H1 (cell line): ENCODE results near the gene PASK. TPM values are rescaled to one million over a fixed set of nuclear protein-coding genes. Genes with fewer than 3 reads are reported as not detected.

ENCODE experiments used
- CTCF ChIA-PET: fragments of 300-600 bp; sonication (Branson Sonifier 250); formaldehyde crosslinking; loops from one replicate; lab custom pipeline; 2021; ENCODE audit not compliant: partially characterized antibody; lab: Charles Lee
- POLR2A ChIA-PET: fragments of 300-600 bp; sonication (Branson Sonifier 250); formaldehyde crosslinking; loops from one replicate; lab custom pipeline; 2021; ENCODE audit warnings: inconsistent platforms; ENCODE audit not compliant: partially characterized antibody; lab: Charles Lee
- DNase-seq, 2 experiments: peaks; one replicate each; pipeline versions ENCODE4 v3.0.0 to v3.0.0-alpha.2; 2010 to 2022; ENCODE audit warnings: low spot score in 2 of 2, low read depth in 1 of 2, mixed read lengths in 1 of 2
- FAIRE-seq: peaks from 2 replicates; lab custom pipeline; 2011; peaks lifted over from hg19 to GRCh38; lab: Jason Lieb, UNC
- H2AFZ ChIP-seq: 2 replicates; pipeline ENCODE4 v1.8.1; 2012; ENCODE audit warnings: low read length, inconsistent platforms
- H2AK5ac ChIP-seq: 2 replicates; pipeline ENCODE4 v1.6.1; 2013; ENCODE audit warnings: low read depth, low read length
- H2BK120ac ChIP-seq: replicated peaks from 2 replicates; pipeline ENCODE3; 2013; ENCODE audit warnings: low read depth, low read length, inconsistent platforms
- H2BK12ac ChIP-seq: 2 replicates; pipeline ENCODE4 v1.6.1; 2013; ENCODE audit warnings: low read depth, low read length
- H2BK15ac ChIP-seq: 2 replicates; pipeline ENCODE4 v1.6.1; 2013; ENCODE audit warnings: low read length
- H2BK20ac ChIP-seq: 2 replicates; pipeline ENCODE4 v1.6.1; 2013; ENCODE audit warnings: low read length
- H2BK5ac ChIP-seq: 2 replicates; pipeline ENCODE4 v1.6.1; 2013; ENCODE audit warnings: low read depth, low read length
- H3K14ac ChIP-seq: 2 replicates; pipeline ENCODE4 v1.6.1; 2013; ENCODE audit warnings: inconsistent platforms; ENCODE audit not compliant: insufficient read length
- H3K18ac ChIP-seq: 2 replicates; pipeline ENCODE4 v1.6.1; 2013; ENCODE audit warnings: low read length; ENCODE audit errors: extremely low read depth
- H3K23ac ChIP-seq: 2 replicates; pipeline ENCODE4 v1.6.1; 2013; ENCODE audit warnings: inconsistent platforms; ENCODE audit not compliant: insufficient read length
- H3K23me2 ChIP-seq: 2 replicates; pipeline ENCODE4 v1.6.1; 2013; ENCODE audit warnings: low read depth, low read length
- H3K27ac ChIP-seq: 2 replicates; pipeline ENCODE4 v1.6.1; 2011; ENCODE audit warnings: low read depth, low read length, inconsistent platforms
- H3K27me3 ChIP-seq, 4 experiments: replicated peaks in 1 of 4; 1 replicate in 1 of 4; 2 replicates in 3 of 4; pipeline versions ENCODE4 v1.6.1 to v1.8.1; 2011 to 2013; ENCODE audit warnings: low read length in 3 of 4, mild to moderate bottlenecking in 3 of 4, inconsistent platforms in 2 of 4, mixed read lengths in 2 of 4, moderate library complexity in 1 of 4; ENCODE audit not compliant: control insufficient read depth in 3 of 4, insufficient read depth in 3 of 4; ENCODE audit errors: extremely low read depth in 1 of 4
- H3K36me3 ChIP-seq, 4 experiments: 2 replicates each; pipeline versions ENCODE4 v1.6.1 to v1.8.1; 2011 to 2013; ENCODE audit warnings: mild to moderate bottlenecking in 4 of 4, low read length in 3 of 4, moderate library complexity in 2 of 4, control low read depth in 1 of 4, inconsistent platforms in 1 of 4; ENCODE audit not compliant: insufficient read depth in 4 of 4, control insufficient read depth in 2 of 4
- H3K4ac ChIP-seq: replicated peaks from 2 replicates; pipeline ENCODE3; 2013; ENCODE audit warnings: low read length, low read depth, mixed read lengths, inconsistent platforms; ENCODE audit not compliant: insufficient read length
- H3K4me1 ChIP-seq, 4 experiments: replicated peaks in 1 of 4; 1 replicate in 1 of 4; 2 replicates in 3 of 4; pipeline versions ENCODE4 v1.6.1 to v1.8.1; 2011 to 2013; ENCODE audit warnings: low read length in 3 of 4, inconsistent platforms in 2 of 4, mixed read lengths in 1 of 4; ENCODE audit not compliant: insufficient read depth in 4 of 4, control insufficient read depth in 3 of 4
- H3K4me2 ChIP-seq, 2 experiments: 2 replicates each; pipeline versions ENCODE4 v1.6.1 to v1.8.1; 2011 to 2013; ENCODE audit warnings: low read depth in 2 of 2, low read length in 2 of 2, control low read depth in 1 of 2, inconsistent platforms in 1 of 2, mild to moderate bottlenecking in 1 of 2; ENCODE audit not compliant: insufficient read depth in 1 of 2
- H3K4me3 ChIP-seq, 4 experiments: fragments of 200-600, 300-600 bp in 1 of 4; sonication (generic), shearing (Covaris generic), sonication (Bioruptor Twin) in 1 of 4; 2 replicates each; pipeline versions ENCODE4 v1.5.1 to v1.8.1; 2011 to 2016; ENCODE audit warnings: low read length in 4 of 4, low read depth in 3 of 4, control low read depth in 2 of 4, inconsistent platforms in 2 of 4, mild to moderate bottlenecking in 2 of 4, mixed read lengths in 1 of 4, moderate library complexity in 1 of 4; ENCODE audit not compliant: insufficient read depth in 2 of 4; ENCODE audit errors: extremely low read depth in 1 of 4
- H3K56ac ChIP-seq: replicated peaks from 2 replicates; pipeline ENCODE3; 2013; ENCODE audit warnings: low read depth, mild to moderate bottlenecking, mixed read lengths, low read length, inconsistent platforms; ENCODE audit not compliant: insufficient read length
- H3K79me1 ChIP-seq: 2 replicates; pipeline ENCODE4 v1.6.1; 2013; ENCODE audit warnings: low read depth, low read length, control low read depth
- H3K79me2 ChIP-seq, 2 experiments: 2 replicates each; pipeline versions ENCODE4 v1.6.1 to v1.8.1; 2012 to 2013; ENCODE audit warnings: low read length in 2 of 2, mild to moderate bottlenecking in 2 of 2, inconsistent platforms in 1 of 2; ENCODE audit not compliant: insufficient read depth in 2 of 2, control insufficient read depth in 1 of 2
- H3K9ac ChIP-seq, 4 experiments: replicated peaks in 1 of 4; 1 replicate in 1 of 4; 2 replicates in 3 of 4; pipeline versions ENCODE4 v1.6.1 to v1.8.1; 2011 to 2013; ENCODE audit warnings: low read depth in 3 of 4, low read length in 3 of 4, control low read depth in 2 of 4, mild to moderate bottlenecking in 2 of 4, moderate library complexity in 2 of 4, inconsistent platforms in 1 of 4; ENCODE audit errors: extremely low read depth in 1 of 4
- H3K9me3 ChIP-seq, 2 experiments: 2 replicates each; pipeline versions ENCODE4 v1.6.1 to v1.8.1; 2012 to 2013; ENCODE audit warnings: mild to moderate bottlenecking in 2 of 2, moderate library complexity in 2 of 2, control low read depth in 1 of 2, inconsistent platforms in 1 of 2, low read depth in 1 of 2, low read length in 1 of 2, mixed read lengths in 1 of 2; ENCODE audit not compliant: insufficient read depth in 2 of 2
- H4K20me1 ChIP-seq, 2 experiments: replicated peaks in 1 of 2; 2 replicates each; pipeline versions ENCODE3 to v1.8.1; 2011 to 2013; ENCODE audit warnings: inconsistent platforms in 2 of 2, low read length in 2 of 2, mild to moderate bottlenecking in 1 of 2; ENCODE audit not compliant: insufficient read depth in 2 of 2, control insufficient read depth in 1 of 2
- H4K5ac ChIP-seq: 2 replicates; pipeline ENCODE4 v1.6.1; 2013; ENCODE audit warnings: low read length, low read depth, mixed read lengths, inconsistent platforms; ENCODE audit not compliant: insufficient read length
- H4K8ac ChIP-seq: 2 replicates; pipeline ENCODE4 v1.8.0; 2013; ENCODE audit warnings: mild to moderate bottlenecking, moderate library complexity, low read length, inconsistent platforms; ENCODE audit not compliant: insufficient read depth; ENCODE audit errors: extremely low read depth
- H4K91ac ChIP-seq: replicated peaks from 2 replicates; pipeline ENCODE3; 2013; ENCODE audit warnings: low read length, mixed read lengths, inconsistent platforms; ENCODE audit not compliant: insufficient read length
- GABPA ChIP-seq: IDR thresholded peaks from 2 replicates; pipeline ENCODE4 v1.6.1; 2011; ENCODE audit warnings: mild to moderate bottlenecking, low read length, moderate library complexity, borderline replicate concordance; ENCODE audit not compliant: insufficient read depth
- TCF12 ChIP-seq: IDR thresholded peaks from 2 replicates; pipeline ENCODE4 v1.6.1; 2011; ENCODE audit warnings: low read depth, mild to moderate bottlenecking, low read length
- WGBS, 2 experiments: shearing (Covaris generic) in 1 of 2; methylation state at CpG; one replicate each; pipeline versions ENCODE4 v1.1.6 to v1.1.7; 2013 to 2015; ENCODE audit warnings: low lambda C conversion rate in 2 of 2, mixed read lengths in 2 of 2, inconsistent platforms in 1 of 2, low coverage in 1 of 2, missing lambda C conversion rate in 1 of 2; ENCODE audit not compliant: insufficient replicate concordance in 2 of 2, insufficient coverage in 1 of 2, insufficient read length in 1 of 2; ENCODE audit errors: extremely low coverage in 1 of 2, missing lambda C conversion rate in 1 of 2; 5-methylcytosine and 5-hydroxymethylcytosine counted together
- polyA plus RNA-seq, 7 experiments: library from polyadenylated mRNA; depleted of rRNA in 3 of 7; stranded (reverse) in 5 of 7; unstranded in 2 of 7; fragments of >200 nt in 5 of 7; fragments of 200-250 nt in 2 of 7; gene quantifications; 1 replicate in 5 of 7; 2 replicates in 1 of 7; 4 replicates in 1 of 7; pipeline versions ENCODE4 v1.2.1 to v1.2.3, GENCODE V29; 2011 to 2013; ENCODE audit warnings: missing spikeins in 2 of 7, mixed read lengths in 2 of 7
- total RNA-seq: library from RNA; stranded (reverse); fragmentation: NEBNext Ultra II Directional; extraction: Animal tissue kit (Norgen Biotek cat#: 25700); gene quantifications from 2 replicates; pipeline ENCODE4 v1.2.1, GENCODE V29; 2021

Gene PASK
- total and polyA plus RNA-seq, 2 of the 8 experiments (the other 6 are each of a cell fraction or from before 2014, with no cell fraction given) = 20.5 to 66.1 TPM

DNA sequence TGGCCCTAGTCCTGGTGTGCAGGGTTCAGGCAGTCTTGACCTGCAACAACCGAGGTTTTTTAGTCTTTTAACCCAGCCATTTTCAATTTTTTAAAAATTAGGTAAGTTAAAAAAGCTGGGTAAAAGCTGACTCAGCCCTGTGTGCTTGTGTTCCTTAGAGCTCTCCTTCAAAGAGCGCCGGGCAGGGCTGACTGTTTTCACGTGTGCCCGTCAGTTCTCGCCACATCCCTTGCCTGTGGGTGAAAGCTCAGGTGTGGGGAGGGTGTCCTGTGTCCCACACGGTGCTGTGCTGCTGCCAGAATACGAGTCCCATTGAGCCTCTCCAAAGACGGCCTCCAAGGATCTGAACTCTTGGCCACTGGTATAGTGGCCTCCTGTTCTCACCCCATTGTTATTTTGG is 33.9 kb upstream of the PASK start:
- H3K36me3 ChIP-seq = no peaks in the 10 kb centered on the region
- peaks cover 0 to 3% of the 10 kb centered on the region in 2 experiments for H4K20me1 ChIP-seq
- no peak overlapping the region for H2BK12ac ChIP-seq
- no peak overlapping the region for H2AK5ac ChIP-seq
- no peaks in the 10 kb centered on the region for H3K9me3 ChIP-seq
- H2BK5ac ChIP-seq = no peak overlapping the region
- no peak overlapping the region for H3K9ac ChIP-seq
- H3K23me2 ChIP-seq = no peaks in the 10 kb centered on the region
- no peaks in the 10 kb centered on the region for H3K27me3 ChIP-seq
- ChIA-PET CTCF (no interaction called here), POLR2A (interaction anchor here (1.0 kb wide), 1 partner anchor 34 kb away, joined by 4 read pairs; no protein-coding TSS in a partner anchor)
- H4K91ac ChIP-seq = no peak overlapping the region
- no peak overlapping the region for H3K4me2 ChIP-seq
- H4K8ac ChIP-seq = no peak overlapping the region
- no peak overlapping the region for H2BK20ac ChIP-seq
- TF ChIP-seq TCF12 (no peak), GABPA (no peak)
- no peak overlapping the region for H3K27ac ChIP-seq
- H2AFZ ChIP-seq = no peak overlapping the region
- H3K4me1 ChIP-seq = peaks cover 0 to 7% (median 5%) of the 10 kb centered on the region in 4 experiments; a peak in 6 of 7 replicates
- H3K4me3 ChIP-seq = no peak overlapping the region
- H4K5ac ChIP-seq = no peak overlapping the region
- no peak overlapping the region for H3K56ac ChIP-seq
- DNase-seq (no peak), FAIRE-seq (no peak)
- no peak overlapping the region for H3K18ac ChIP-seq
- H3K14ac ChIP-seq = no peak overlapping the region
- no peak overlapping the region for H2BK120ac ChIP-seq
- H3K79me1 ChIP-seq = no peaks in the 10 kb centered on the region
- H3K79me2 ChIP-seq = no peaks in the 10 kb centered on the region
- no peak overlapping the region for H2BK15ac ChIP-seq
- H3K4ac ChIP-seq = no peak overlapping the region
- 88% methylated on average over 9 of the region's 9 CpGs; no CpG with 5 or more reads in 1 of the 2 experiments for WGBS, 2 experiments
- H3K23ac ChIP-seq = no peak overlapping the region
